GM12878 (cell line): ENCODE measurements around the gene CREG2. TPM values are rescaled to one million over a fixed set of nuclear protein-coding genes. Genes with fewer than 3 reads are reported as not detected.

Experiments used
- ASH2L ChIP-seq: fragments of 300-600, 200-600 bp; sonication (generic); IDR thresholded peaks from 2 replicates; pipeline ENCODE4 v1.6.1; 2017; ENCODE audit warnings: low read depth, mild to moderate bottlenecking, borderline replicate concordance
- EGR1 ChIP-seq, 2 experiments: IDR thresholded peaks; 1 replicate in 1 of 2; 2 replicates in 1 of 2; pipeline ENCODE4 v1.6.1; 2011 to 2012; ENCODE audit warnings: low read depth in 2 of 2, low read length in 2 of 2, borderline replicate concordance in 1 of 2, mild to moderate bottlenecking in 1 of 2, moderate library complexity in 1 of 2
- PAX5 ChIP-seq: IDR thresholded peaks from 2 replicates; pipeline ENCODE4 v1.6.1; 2011; ENCODE audit warnings: low read depth, low read length, borderline replicate concordance
- POLR2A ChIP-seq: IDR thresholded peaks from 2 replicates; pipeline ENCODE4 v1.6.1; 2011; ENCODE audit warnings: low read depth, mild to moderate bottlenecking, low read length
- SMAD1 ChIP-seq: fragments of 450-650 bp; IDR thresholded peaks from 2 replicates; pipeline ENCODE4 v1.6.1; 2018; ENCODE audit warnings: mild to moderate bottlenecking, low read depth; ENCODE audit not compliant: partially characterized antibody
- STAT3 ChIP-seq: IDR thresholded peaks from 2 replicates; pipeline ENCODE4 v1.6.1; 2011; ENCODE audit warnings: low read depth, low read length, improper control_type of control experiment
- ZNF622 ChIP-seq: fragments of 450-650 bp; IDR thresholded peaks from 2 replicates; pipeline ENCODE4 v1.6.1; 2017; ENCODE audit warnings: mild to moderate bottlenecking, inconsistent platforms
- polyA plus RNA-seq, 11 experiments: library from polyadenylated mRNA; depleted of rRNA in 4 of 11; unstranded in 6 of 11; stranded (reverse) in 5 of 11; fragments of >200 nt; fragmentation: Nextera tagmentation in 4 of 11; fragmentation: Illumina TruSeq in 1 of 11; extraction: Ambion mirVana in 4 of 11; extraction: Trizol in 1 of 11; gene quantifications; 1 replicate in 1 of 11; 2 replicates in 10 of 11; pipeline versions ENCODE4 v1.2.1 to v1.2.3, GENCODE V29; 2011 to 2016; ENCODE audit warnings: inconsistent platforms in 2 of 11, missing spikeins in 2 of 11, low read depth in 1 of 11
- total RNA-seq, 4 experiments: library from RNA; depleted of rRNA in 3 of 4; stranded (reverse); fragments of >200 nt in 3 of 4; fragmentation: Illumina TruSeq in 1 of 4; extraction: Trizol in 1 of 4; gene quantifications; 2 replicates each; pipeline versions ENCODE4 v1.2.1 to v1.2.3, GENCODE V29; 2013 to 2021
- TF ChIP-seq, protein P1 (sequence below): fragments of 450-650 bp; IDR thresholded peaks from 2 replicates; pipeline ENCODE4 v1.6.1; 2016; ENCODE audit warnings: mild to moderate bottlenecking, moderate library complexity, borderline replicate concordance
- TF ChIP-seq, protein P2 (sequence below): IDR thresholded peaks from 2 replicates; pipeline ENCODE4 v1.6.1; 2011; ENCODE audit warnings: borderline replicate concordance, low read depth, mild to moderate bottlenecking, moderate library complexity, low read length; ENCODE audit not compliant: insufficient read depth, poor library complexity, severe bottlenecking
- TF ChIP-seq, protein P3 (sequence below): fragments of 450-650 bp; IDR thresholded peaks from 2 replicates; pipeline ENCODE4 v1.6.1; 2016; ENCODE audit warnings: mild to moderate bottlenecking
- TF ChIP-seq, protein P4 (sequence below): fragments of 450-650 bp; IDR thresholded peaks from 2 replicates; pipeline ENCODE4 v1.6.1; 2017; ENCODE audit warnings: mild to moderate bottlenecking

CREG2 gene
- total and polyA plus RNA-seq, 10 of the 15 experiments (the other 5 are each of a cell fraction or from before 2014, with no cell fraction given): not detected

DNA sequence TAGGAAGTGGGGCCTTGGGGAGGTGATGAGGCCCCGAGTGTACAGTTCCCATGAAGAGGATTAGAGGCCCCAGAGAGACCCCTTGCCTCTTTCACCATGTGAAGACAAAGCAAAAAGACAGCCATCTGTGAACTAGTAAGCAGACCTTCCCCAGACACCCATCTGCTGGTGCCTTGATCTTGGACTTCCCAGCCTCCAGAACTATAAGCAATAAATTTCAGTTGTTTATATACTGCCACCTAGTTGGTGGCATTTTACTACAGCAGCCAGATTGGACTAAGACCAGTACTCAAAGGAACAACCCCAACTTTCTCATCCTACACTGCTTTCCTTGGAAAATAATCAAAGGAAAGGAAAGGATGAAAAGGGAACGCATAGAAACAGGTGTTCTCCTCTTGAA, 27.9 kb upstream of the CREG2 start (continued):
- TF ChIP-seq, protein P1, sequence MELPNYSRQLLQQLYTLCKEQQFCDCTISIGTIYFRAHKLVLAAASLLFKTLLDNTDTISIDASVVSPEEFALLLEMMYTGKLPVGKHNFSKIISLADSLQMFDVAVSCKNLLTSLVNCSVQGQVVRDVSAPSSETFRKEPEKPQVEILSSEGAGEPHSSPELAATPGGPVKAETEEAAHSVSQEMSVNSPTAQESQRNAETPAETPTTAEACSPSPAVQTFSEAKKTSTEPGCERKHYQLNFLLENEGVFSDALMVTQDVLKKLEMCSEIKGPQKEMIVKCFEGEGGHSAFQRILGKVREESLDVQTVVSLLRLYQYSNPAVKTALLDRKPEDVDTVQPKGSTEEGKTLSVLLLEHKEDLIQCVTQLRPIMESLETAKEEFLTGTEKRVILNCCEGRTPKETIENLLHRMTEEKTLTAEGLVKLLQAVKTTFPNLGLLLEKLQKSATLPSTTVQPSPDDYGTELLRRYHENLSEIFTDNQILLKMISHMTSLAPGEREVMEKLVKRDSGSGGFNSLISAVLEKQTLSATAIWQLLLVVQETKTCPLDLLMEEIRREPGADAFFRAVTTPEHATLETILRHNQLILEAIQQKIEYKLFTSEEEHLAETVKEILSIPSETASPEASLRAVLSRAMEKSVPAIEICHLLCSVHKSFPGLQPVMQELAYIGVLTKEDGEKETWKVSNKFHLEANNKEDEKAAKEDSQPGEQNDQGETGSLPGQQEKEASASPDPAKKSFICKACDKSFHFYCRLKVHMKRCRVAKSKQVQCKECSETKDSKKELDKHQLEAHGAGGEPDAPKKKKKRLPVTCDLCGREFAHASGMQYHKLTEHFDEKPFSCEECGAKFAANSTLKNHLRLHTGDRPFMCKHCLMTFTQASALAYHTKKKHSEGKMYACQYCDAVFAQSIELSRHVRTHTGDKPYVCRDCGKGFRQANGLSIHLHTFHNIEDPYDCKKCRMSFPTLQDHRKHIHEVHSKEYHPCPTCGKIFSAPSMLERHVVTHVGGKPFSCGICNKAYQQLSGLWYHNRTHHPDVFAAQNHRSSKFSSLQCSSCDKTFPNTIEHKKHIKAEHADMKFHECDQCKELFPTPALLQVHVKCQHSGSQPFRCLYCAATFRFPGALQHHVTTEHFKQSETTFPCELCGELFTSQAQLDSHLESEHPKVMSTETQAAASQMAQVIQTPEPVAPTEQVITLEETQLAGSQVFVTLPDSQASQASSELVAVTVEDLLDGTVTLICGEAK: no peak
- TF ChIP-seq, protein P2, sequence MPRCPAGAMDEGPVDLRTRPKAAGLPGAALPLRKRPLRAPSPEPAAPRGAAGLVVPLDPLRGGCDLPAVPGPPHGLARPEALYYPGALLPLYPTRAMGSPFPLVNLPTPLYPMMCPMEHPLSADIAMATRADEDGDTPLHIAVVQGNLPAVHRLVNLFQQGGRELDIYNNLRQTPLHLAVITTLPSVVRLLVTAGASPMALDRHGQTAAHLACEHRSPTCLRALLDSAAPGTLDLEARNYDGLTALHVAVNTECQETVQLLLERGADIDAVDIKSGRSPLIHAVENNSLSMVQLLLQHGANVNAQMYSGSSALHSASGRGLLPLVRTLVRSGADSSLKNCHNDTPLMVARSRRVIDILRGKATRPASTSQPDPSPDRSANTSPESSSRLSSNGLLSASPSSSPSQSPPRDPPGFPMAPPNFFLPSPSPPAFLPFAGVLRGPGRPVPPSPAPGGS: no peak
- TF ChIP-seq STAT3 (no peak), EGR1 (IDR thresholded peaks at IDR 0.05; ENCODE audit: borderline replicate concordance in 1 of 2, low read depth in 2 of 2, low read length in 2 of 2) (no peak), PAX5 (no peak), POLR2A (no peak), ASH2L (no peak), SMAD1 (no peak), ZNF622 (no peak)
- TF ChIP-seq, protein P3, sequence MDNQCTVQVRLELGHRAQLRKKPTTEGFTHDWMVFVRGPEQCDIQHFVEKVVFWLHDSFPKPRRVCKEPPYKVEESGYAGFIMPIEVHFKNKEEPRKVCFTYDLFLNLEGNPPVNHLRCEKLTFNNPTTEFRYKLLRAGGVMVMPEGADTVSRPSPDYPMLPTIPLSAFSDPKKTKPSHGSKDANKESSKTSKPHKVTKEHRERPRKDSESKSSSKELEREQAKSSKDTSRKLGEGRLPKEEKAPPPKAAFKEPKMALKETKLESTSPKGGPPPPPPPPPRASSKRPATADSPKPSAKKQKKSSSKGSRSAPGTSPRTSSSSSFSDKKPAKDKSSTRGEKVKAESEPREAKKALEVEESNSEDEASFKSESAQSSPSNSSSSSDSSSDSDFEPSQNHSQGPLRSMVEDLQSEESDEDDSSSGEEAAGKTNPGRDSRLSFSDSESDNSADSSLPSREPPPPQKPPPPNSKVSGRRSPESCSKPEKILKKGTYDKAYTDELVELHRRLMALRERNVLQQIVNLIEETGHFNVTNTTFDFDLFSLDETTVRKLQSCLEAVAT: no peak
- TF ChIP-seq, protein P4, sequence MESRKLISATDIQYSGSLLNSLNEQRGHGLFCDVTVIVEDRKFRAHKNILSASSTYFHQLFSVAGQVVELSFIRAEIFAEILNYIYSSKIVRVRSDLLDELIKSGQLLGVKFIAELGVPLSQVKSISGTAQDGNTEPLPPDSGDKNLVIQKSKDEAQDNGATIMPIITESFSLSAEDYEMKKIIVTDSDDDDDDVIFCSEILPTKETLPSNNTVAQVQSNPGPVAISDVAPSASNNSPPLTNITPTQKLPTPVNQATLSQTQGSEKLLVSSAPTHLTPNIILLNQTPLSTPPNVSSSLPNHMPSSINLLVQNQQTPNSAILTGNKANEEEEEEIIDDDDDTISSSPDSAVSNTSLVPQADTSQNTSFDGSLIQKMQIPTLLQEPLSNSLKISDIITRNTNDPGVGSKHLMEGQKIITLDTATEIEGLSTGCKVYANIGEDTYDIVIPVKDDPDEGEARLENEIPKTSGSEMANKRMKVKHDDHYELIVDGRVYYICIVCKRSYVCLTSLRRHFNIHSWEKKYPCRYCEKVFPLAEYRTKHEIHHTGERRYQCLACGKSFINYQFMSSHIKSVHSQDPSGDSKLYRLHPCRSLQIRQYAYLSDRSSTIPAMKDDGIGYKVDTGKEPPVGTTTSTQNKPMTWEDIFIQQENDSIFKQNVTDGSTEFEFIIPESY: no peak
